Glomerular visceral epithelial cell (primary cell): ENCODE measurements around the gene URI1.

Source experiments
- DNase-seq: peaks from one replicate; pipeline ENCODE4 v3.0.0-alpha.2; 2016; ENCODE audit errors: extremely low spot score

URI1 gene

GRCh38 chr19:29969891-29970290 is 27.9 kb downstream of the URI1 start:
- no peak for DNase-seq

- DNase-seq = no peak
Observed at GRCh38 chr19:29971002-29971401, 29.0 kb downstream of the URI1 start.

GRCh38 chr19:29971648-29972047 is 29.6 kb downstream of the URI1 start:
- DNase-seq = no peak

GRCh38 chr19:29974701-29975100 is 32.7 kb downstream of the URI1 start:
- DNase-seq = no peak

GRCh38 chr19:29976151-29976943 is 34.3 kb downstream of the URI1 start:
- no peak for DNase-seq

- no peak for DNase-seq
Observed at GRCh38 chr19:29978080-29978479, 36.0 kb downstream of the URI1 start.

DNA sequence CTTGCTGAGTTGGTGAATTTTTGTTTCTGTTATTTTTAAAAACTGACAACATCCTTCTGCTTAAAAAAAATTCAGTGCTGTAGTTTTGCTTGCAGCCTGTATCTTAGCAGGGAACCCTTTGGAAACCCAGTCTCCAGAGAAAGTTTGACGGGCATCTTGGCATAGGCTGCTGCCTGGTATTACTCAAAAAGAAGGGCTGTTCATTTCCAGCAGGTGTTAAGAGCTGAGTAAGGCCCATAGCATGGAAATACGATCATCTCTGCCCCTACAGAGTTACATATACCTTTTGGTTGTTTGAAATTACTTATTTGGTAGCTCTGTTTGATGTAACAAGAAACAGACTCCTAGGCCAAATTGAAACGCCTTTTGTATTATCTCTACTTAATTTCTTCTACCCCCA is 41.5 kb downstream of the URI1 start:
- no peak for DNase-seq

GRCh38 chr19:29985196-29985595 is 43.2 kb downstream of the URI1 start:
- DNase-seq = no peak

GRCh38 chr19:29988351-29988750 is 46.3 kb downstream of the URI1 start:
- no peak for DNase-seq

GRCh38 chr19:29992233-29992867 is 50.3 kb downstream of the URI1 start:
- DNase-seq = no peak

DNA sequence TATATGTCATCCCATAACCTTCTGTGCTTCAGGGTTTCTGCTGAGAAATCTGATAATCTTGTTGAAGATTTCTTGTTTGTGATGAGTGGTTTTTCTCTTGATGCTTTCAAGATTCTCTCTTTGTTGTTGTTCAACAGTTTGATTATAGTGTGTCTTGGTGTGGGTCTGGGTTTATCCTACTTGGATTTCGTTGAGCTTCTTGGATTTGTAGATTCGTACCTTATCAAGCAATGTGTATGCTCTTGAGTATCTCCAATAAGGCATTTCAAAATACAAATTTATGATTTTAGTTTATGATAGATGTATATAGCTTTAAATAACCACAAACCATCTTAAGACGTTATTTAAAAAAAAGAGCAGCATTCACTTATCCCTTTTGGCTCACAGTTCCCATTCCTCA is 57.5 kb downstream of the URI1 start:
- no peak for DNase-seq

DNA sequence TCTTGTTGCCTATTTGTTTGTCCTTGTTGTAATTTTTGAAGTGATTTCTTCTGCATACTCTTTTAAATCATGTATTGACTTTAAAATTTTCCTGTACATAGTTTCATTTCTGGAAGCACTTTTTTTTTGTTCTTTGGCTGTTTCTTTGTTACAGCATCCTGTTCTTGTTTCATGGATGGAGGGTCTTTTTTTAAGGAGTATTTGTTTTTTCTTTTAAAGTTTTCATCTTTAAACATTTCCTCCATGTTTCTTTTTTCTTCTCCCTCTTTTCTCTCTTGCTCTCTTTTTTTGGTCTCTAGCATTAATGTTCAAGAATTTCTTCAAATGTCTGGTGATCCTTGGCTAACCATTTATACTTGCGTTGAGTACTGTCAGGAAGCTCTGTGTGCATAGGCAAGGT is 58.8 kb downstream of the URI1 start:
- DNase-seq = no peak

GRCh38 chr19:30001301-30001700 is 59.3 kb downstream of the URI1 start:
- DNase-seq = no peak

DNA sequence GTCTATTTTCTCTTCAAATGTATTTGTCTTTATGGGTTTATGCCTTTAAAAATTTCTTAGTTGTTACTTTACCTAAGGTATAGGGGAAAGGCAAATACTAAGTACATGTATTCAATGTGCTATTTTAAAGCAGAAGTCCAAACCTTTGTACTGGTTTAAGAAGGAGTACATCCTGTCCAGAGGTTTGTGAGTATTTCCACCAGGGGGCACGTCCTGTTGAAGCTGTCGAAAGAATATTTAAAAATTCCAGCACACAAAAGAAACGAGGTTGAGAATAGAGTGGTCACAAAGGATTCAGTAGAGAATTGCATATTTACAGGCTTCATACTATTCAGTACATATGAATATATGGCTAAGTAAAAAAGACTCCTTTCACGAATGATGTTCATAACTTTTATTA is 59.8 kb downstream of the URI1 start:
- no peak for DNase-seq

GRCh38 chr19:30003866-30004265 is 61.8 kb downstream of the URI1 start:
- DNase-seq = no peak

DNA sequence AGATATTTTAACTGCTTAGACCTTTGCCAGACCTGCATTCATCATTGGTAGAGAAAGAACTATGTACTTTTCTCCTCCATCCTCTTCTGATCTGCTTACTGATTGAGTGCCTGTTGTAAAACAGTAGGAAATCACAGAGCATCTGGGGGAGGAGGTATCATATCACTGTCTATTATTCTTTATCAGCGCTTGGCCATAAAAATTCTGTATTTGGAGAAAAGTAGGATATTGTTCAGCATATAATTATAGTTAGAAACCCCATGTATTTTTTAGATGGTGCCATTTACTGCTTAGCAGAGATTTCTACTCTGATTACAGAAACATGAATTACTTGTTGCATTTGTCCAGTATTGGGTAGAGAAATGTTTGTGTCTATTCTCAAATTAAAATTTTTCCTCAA is 62.4 kb downstream of the URI1 start:
- DNase-seq = no peak

GRCh38 chr19:30006207-30006606 is 64.2 kb downstream of the URI1 start:
- DNase-seq = no peak

DNA sequence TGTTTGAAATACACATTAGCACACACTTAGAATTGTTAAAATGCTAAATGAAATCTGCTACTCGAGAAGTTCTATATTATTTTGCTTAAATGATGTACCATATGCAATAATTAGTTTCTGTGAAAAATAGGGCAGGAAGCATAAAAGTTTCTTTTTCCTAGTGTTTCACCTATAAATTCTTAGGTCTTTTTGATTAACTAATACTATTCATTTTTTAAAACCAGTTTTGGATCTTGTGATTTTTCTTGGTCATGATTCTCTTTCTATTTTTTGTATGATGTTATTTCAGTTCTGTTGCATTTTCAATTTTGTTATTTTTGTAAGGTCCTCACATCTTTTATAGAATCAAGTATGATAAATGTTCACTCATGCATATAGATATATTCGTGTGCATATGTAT is 66.1 kb downstream of the URI1 start:
- DNase-seq = no peak

DNA sequence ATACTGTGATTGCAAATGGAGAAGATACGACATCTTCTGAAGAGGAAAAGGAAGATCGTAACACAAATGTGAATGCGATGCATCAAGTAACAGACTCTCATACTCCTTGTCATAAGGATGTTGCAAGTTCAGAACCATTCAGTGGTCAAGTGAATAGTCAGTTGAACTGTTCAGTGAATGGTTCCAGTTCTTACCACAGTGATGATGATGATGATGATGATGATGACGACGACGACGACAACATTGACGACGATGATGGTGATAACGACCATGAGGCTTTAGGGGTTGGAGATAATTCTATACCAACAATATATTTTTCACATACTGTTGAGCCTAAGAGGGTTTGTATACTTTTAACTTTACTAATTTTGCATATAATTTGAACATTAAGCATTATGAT is 67.0 kb downstream of the URI1 start:
- DNase-seq = no peak

GRCh38 chr19:30011051-30011578 is 69.1 kb downstream of the URI1 start:
- no peak for DNase-seq

- no peak for DNase-seq
Observed at GRCh38 chr19:30014770-30015169, 72.7 kb downstream of the URI1 start.

- DNase-seq = no peak
Observed at GRCh38 chr19:30017172-30017571, 75.1 kb downstream of the URI1 start.

DNA sequence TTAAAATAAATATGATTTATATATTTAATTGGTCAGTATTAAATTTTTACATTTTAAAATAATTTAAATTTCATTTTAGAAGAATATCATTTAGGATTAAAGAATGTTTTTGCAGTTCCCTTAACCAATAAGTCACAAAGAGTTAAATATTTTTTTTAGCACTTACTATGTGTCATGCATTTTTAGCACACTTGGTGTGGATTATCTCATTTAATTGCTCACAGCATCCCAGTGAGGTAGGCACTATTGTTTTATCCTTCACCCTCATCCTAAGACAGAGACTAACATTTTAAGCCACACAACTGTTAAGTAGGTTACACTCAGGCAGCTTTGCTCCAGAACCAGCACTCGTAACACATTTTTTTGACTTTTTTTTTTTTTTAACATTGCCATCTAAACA is 78.2 kb downstream of the URI1 start:
- DNase-seq = no peak
